HCT116 (cell line): ENCODE data around the gene UGT1A7. TPM values are rescaled to one million over a fixed set of nuclear protein-coding genes. Genes with fewer than 3 reads are reported as not detected.

ENCODE experiments used
- ATAC-seq: fragments of 200-7000 bp; cut with Tn5 transposase; 2 replicates; pipeline ENCODE4 v1.9.1; 2020; ENCODE audit warnings: mild to moderate bottlenecking, moderate library complexity
- BruUV-seq: library from RNA; stranded (reverse); fragments of 400-500 nt; replicated peaks from 2 replicates; lab custom pipeline; 2021; lab: Mats Ljungman, UMichigan
- CTCF ChIA-PET: fragments of 300-600 bp; sonication (Branson Sonifier 250); formaldehyde crosslinking; loops from one replicate; lab custom pipeline; 2021; ENCODE audit warnings: antibody characterized with exemption; lab: Charles Lee
- POLR2A ChIA-PET: fragments of 300-600, 350-600 bp; sonication (Branson Sonifier 250); formaldehyde crosslinking; loops from one replicate; lab custom pipeline; 2021; ENCODE audit warnings: antibody characterized with exemption; lab: Charles Lee
- RAD21 ChIA-PET, 2 experiments: fragments of 300-600 bp; sonication (Branson Sonifier 250); formaldehyde crosslinking; loops; one replicate each; lab custom pipeline; 2023; ENCODE audit warnings: low total read pairs in 2 of 2; ENCODE audit not compliant: uncharacterized antibody in 2 of 2, unreplicated experiment in 2 of 2, low non-redundant PET in 1 of 2; lab: Charles Lee
- DNase-seq: peaks from one replicate; pipeline ENCODE4 v3.0.0-alpha.2; 2010; ENCODE audit warnings: low read depth, low spot score
- H2AFZ ChIP-seq: fragments of 200-600 bp; shearing (Covaris generic), sonication (generic); 2 replicates; pipeline ENCODE4 v1.6.1; 2017; ENCODE audit warnings: low read depth, mixed run types, mixed read lengths, antibody characterized with exemption, low read length; ENCODE audit not compliant: poor library complexity, severe bottlenecking
- H3K27ac ChIP-seq: 2 replicates; pipeline ENCODE4 v1.5.1; 2012; ENCODE audit warnings: low read depth, low read length
- H3K27me3 ChIP-seq: fragments of 200-600 bp; sonication (generic); 2 replicates; pipeline ENCODE4 v1.6.1; 2016; ENCODE audit warnings: mixed run types, low read length, mixed read lengths; ENCODE audit not compliant: insufficient read depth
- H3K36me3 ChIP-seq, 2 experiments: fragments of 200-500 bp in 1 of 2; fragments of 200-600 bp in 1 of 2; sonication (Bioruptor generic) in 1 of 2; sonication (generic) in 1 of 2; 2 replicates each; pipeline versions ENCODE4 v1.5.1 to v1.6.1; 2014 to 2016; ENCODE audit warnings: low read length in 2 of 2, inconsistent platforms in 1 of 2, mixed read lengths in 1 of 2, mixed run types in 1 of 2; ENCODE audit not compliant: insufficient read depth in 2 of 2, control insufficient read depth in 1 of 2
- H3K4me1 ChIP-seq, 2 experiments: fragments of 200-600 bp in 1 of 2; sonication (generic) in 1 of 2; 2 replicates each; pipeline versions ENCODE4 v1.5.1 to v1.6.1; 2012 to 2017; ENCODE audit warnings: low read length in 2 of 2, inconsistent platforms in 1 of 2, mild to moderate bottlenecking in 1 of 2, mixed read lengths in 1 of 2, mixed run types in 1 of 2, moderate library complexity in 1 of 2; ENCODE audit not compliant: insufficient read depth in 2 of 2, control insufficient read depth in 1 of 2
- H3K4me2 ChIP-seq: fragments of 200-600 bp; sonication (generic); 2 replicates; pipeline ENCODE4 v1.6.1; 2017; ENCODE audit warnings: mixed run types, low read length, mixed read lengths
- H3K4me3 ChIP-seq, 2 experiments: fragments of 200-600 bp in 1 of 2; sonication (generic) in 1 of 2; replicated peaks in 1 of 2; 2 replicates each; pipeline ENCODE4 v1.5.1; 2011 to 2016; ENCODE audit warnings: low read length in 2 of 2, control low read depth in 1 of 2, low read depth in 1 of 2, mild to moderate bottlenecking in 1 of 2, mixed read lengths in 1 of 2, mixed run types in 1 of 2
- H3K79me2 ChIP-seq: fragments of 200-600 bp; sonication (generic); 2 replicates; pipeline ENCODE4 v1.6.1; 2017; ENCODE audit warnings: mild to moderate bottlenecking, mixed run types, low read length, moderate library complexity, mixed read lengths; ENCODE audit not compliant: insufficient read depth
- H3K9ac ChIP-seq: fragments of 200-600 bp; sonication (generic); 2 replicates; pipeline ENCODE4 v1.6.1; 2016; ENCODE audit warnings: low read length, mixed read lengths
- H3K9me2 ChIP-seq: fragments of 200-600 bp; sonication (generic), shearing (Covaris generic); 2 replicates; pipeline ENCODE4 v1.6.1; 2017; ENCODE audit warnings: mixed run types, mild to moderate bottlenecking, moderate library complexity; ENCODE audit not compliant: insufficient read depth
- H3K9me3 ChIP-seq, 2 experiments: fragments of 200-500 bp in 1 of 2; fragments of 200-600 bp in 1 of 2; sonication (Bioruptor generic) in 1 of 2; sonication (generic) in 1 of 2; 2 replicates each; pipeline ENCODE4 v1.6.1; 2014 to 2017; ENCODE audit warnings: low read length in 2 of 2, mixed read lengths in 2 of 2, inconsistent platforms in 1 of 2, low read depth in 1 of 2, mild to moderate bottlenecking in 1 of 2, mixed run types in 1 of 2, moderate library complexity in 1 of 2; ENCODE audit not compliant: control insufficient read depth in 1 of 2, insufficient read depth in 1 of 2
- H4K20me1 ChIP-seq: fragments of 200-600 bp; sonication (generic), shearing (Covaris generic); 2 replicates; pipeline ENCODE4 v1.6.1; 2017; ENCODE audit warnings: mixed run types, mild to moderate bottlenecking, moderate library complexity; ENCODE audit not compliant: insufficient read depth
- CBX3 ChIP-seq: IDR thresholded peaks from 2 replicates; pipeline ENCODE4 v1.6.1; 2012; ENCODE audit warnings: low read depth
- CEBPB ChIP-seq: IDR thresholded peaks from 2 replicates; pipeline ENCODE4 v1.6.1; 2012; ENCODE audit warnings: low read depth
- ELF1 ChIP-seq: IDR thresholded peaks from 2 replicates; pipeline ENCODE4 v1.6.1; 2012; ENCODE audit warnings: low read depth, borderline replicate concordance
- EZH2 ChIP-seq: fragments of 200-600 bp; sonication (generic); IDR thresholded peaks from 2 replicates; pipeline ENCODE4 v1.6.1; 2017; ENCODE audit warnings: antibody characterized with exemption, mixed run types
- EZH2phosphoT487 ChIP-seq: fragments of 200-600 bp; IDR thresholded peaks from 2 replicates; pipeline ENCODE4 v1.6.1; 2018; ENCODE audit warnings: antibody characterized with exemption, borderline replicate concordance
- FOSL1 ChIP-seq: IDR thresholded peaks from 2 replicates; pipeline ENCODE4 v1.6.1; 2012; ENCODE audit warnings: low read depth
- POLR2A ChIP-seq: IDR thresholded peaks from 2 replicates; pipeline ENCODE4 v1.7.0; 2011; ENCODE audit warnings: borderline replicate concordance; ENCODE audit not compliant: insufficient read depth, insufficient read length; ENCODE audit errors: extremely low read depth
- RAD21 ChIP-seq: IDR thresholded peaks from 2 replicates; pipeline ENCODE4 v1.6.1; 2012; ENCODE audit warnings: low read depth, mild to moderate bottlenecking
- SIN3A ChIP-seq: IDR thresholded peaks from 2 replicates; pipeline ENCODE4 v1.6.1; 2012; ENCODE audit warnings: low read depth
- SP1 ChIP-seq: IDR thresholded peaks from 2 replicates; pipeline ENCODE4 v1.6.1; 2012; ENCODE audit warnings: low read depth
- SRF ChIP-seq: IDR thresholded peaks from 2 replicates; pipeline ENCODE4 v1.6.1; 2012; ENCODE audit warnings: low read depth
- TCF7L2 ChIP-seq: IDR thresholded peaks from 2 replicates; pipeline ENCODE4 v1.7.0; 2011; ENCODE audit warnings: borderline replicate concordance, inconsistent platforms; ENCODE audit not compliant: insufficient read depth, insufficient read length; ENCODE audit errors: extremely low read depth
- YY1 ChIP-seq: IDR thresholded peaks from 2 replicates; pipeline ENCODE4 v1.6.1; 2011; ENCODE audit warnings: low read length, low read depth, moderate library complexity, mild to moderate bottlenecking; ENCODE audit not compliant: insufficient replicate concordance; ENCODE audit errors: extremely low read depth
- ZFX ChIP-seq: fragments of 450-650 bp; IDR thresholded peaks from 2 replicates; pipeline ENCODE4 v1.6.1; 2017
- ZNF274 ChIP-seq: fragments of 200-500 bp; sonication (Bioruptor generic); IDR thresholded peaks from 2 replicates; pipeline ENCODE4 v1.6.1; 2014; ENCODE audit warnings: mild to moderate bottlenecking, low read depth, low read length, inconsistent platforms
- intact Hi-C: fragments of 100-400 bp; cut with micrococcal nuclease; formaldehyde crosslinking; loops from 2 replicates; pipeline ENCODE4 v1.10.0; 2022
- total RNA-seq: library from RNA; stranded (reverse); gene quantifications from one replicate; pipeline ENCODE4 v1.2.1, GENCODE V29; 2021; ENCODE audit not compliant: unreplicated experiment
- TF ChIP-seq, protein P1 (sequence below): IDR thresholded peaks from 2 replicates; pipeline ENCODE4 v1.6.1; 2011; ENCODE audit warnings: mild to moderate bottlenecking, low read length, moderate library complexity; ENCODE audit not compliant: insufficient replicate concordance; ENCODE audit errors: extremely low read depth
- TF ChIP-seq, protein P2 (sequence below), 3 experiments: fragments of 200-600 bp in 1 of 3; sonication (generic) in 1 of 3; IDR thresholded peaks in 2 of 3; conservative IDR thresholded peaks in 1 of 3; 2 replicates each; pipeline ENCODE4 v1.5.1; 2012 to 2017; ENCODE audit warnings: low read depth in 2 of 3, low read length in 2 of 3, antibody characterized with exemption in 1 of 3, borderline replicate concordance in 1 of 3, control low read depth in 1 of 3, mild to moderate bottlenecking in 1 of 3, mixed read lengths in 1 of 3, mixed run types in 1 of 3, moderate library complexity in 1 of 3; ENCODE audit not compliant: insufficient read depth in 1 of 3

Gene UGT1A7
- total RNA-seq, 1 experiment from 2014 or later: not detected

DNA sequence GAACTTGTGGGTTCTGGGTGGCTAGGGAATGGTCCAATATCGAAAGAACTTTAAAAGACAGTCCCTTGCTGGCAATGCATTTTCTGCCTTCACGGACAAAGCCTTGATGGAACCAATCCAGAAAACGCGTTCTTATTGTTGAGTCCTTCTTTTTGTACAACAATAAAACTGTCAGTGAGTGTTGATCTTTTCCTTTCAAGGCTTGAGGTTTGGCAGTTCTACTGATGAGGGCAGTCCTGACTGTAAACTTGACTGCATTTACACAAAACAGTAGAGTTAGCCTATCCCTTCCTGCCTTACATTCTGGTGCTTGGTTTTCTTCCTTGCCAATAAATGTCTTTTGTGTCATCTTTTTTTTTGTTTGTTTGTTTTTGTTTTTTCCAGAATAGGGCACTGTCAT lies 2.5 kb upstream of the UGT1A7 start:
- ATAC-seq: no peak
- RAD21 ChIA-PET: no interaction called here
- Histone ChIP-seq H3K9me2 (no peaks in the 10 kb centered on the region), H3K4me1 (no peaks in the 10 kb centered on the region)
- POLR2A ChIA-PET: no interaction called here
- no TSS peak for BruUV-seq
- no peak for TF ChIP-seq POLR2A
- TF ChIP-seq SIN3A: no peak
- no peak for TF ChIP-seq FOSL1
- TF ChIP-seq, protein P1, sequence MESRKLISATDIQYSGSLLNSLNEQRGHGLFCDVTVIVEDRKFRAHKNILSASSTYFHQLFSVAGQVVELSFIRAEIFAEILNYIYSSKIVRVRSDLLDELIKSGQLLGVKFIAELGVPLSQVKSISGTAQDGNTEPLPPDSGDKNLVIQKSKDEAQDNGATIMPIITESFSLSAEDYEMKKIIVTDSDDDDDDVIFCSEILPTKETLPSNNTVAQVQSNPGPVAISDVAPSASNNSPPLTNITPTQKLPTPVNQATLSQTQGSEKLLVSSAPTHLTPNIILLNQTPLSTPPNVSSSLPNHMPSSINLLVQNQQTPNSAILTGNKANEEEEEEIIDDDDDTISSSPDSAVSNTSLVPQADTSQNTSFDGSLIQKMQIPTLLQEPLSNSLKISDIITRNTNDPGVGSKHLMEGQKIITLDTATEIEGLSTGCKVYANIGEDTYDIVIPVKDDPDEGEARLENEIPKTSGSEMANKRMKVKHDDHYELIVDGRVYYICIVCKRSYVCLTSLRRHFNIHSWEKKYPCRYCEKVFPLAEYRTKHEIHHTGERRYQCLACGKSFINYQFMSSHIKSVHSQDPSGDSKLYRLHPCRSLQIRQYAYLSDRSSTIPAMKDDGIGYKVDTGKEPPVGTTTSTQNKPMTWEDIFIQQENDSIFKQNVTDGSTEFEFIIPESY: no peak
- TF ChIP-seq CBX3: no peak
- no peak for TF ChIP-seq YY1
- TF ChIP-seq CEBPB: no peak
- TF ChIP-seq SRF: no peak
- TF ChIP-seq, protein P2, sequence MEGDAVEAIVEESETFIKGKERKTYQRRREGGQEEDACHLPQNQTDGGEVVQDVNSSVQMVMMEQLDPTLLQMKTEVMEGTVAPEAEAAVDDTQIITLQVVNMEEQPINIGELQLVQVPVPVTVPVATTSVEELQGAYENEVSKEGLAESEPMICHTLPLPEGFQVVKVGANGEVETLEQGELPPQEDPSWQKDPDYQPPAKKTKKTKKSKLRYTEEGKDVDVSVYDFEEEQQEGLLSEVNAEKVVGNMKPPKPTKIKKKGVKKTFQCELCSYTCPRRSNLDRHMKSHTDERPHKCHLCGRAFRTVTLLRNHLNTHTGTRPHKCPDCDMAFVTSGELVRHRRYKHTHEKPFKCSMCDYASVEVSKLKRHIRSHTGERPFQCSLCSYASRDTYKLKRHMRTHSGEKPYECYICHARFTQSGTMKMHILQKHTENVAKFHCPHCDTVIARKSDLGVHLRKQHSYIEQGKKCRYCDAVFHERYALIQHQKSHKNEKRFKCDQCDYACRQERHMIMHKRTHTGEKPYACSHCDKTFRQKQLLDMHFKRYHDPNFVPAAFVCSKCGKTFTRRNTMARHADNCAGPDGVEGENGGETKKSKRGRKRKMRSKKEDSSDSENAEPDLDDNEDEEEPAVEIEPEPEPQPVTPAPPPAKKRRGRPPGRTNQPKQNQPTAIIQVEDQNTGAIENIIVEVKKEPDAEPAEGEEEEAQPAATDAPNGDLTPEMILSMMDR (IDR thresholded peaks at IDR 0.05 in 2 of 3, conservative IDR thresholded peaks at IDR 0.05 in 1 of 3; ENCODE audit: borderline replicate concordance in 1 of 3, insufficient read depth in 1 of 3, low read depth in 2 of 3, low read length in 2 of 3): no peak
- TF ChIP-seq ELF1: no peak
- no peak for TF ChIP-seq EZH2phosphoT487
- no peak for TF ChIP-seq ZFX
- TF ChIP-seq ZNF274: no peak
- TF ChIP-seq RAD21: no peak
- TF ChIP-seq EZH2: no peak
- no peak for TF ChIP-seq TCF7L2
- TF ChIP-seq SP1: no peak
- TF ChIP-seq, all 23 proteins: peak for 0
- Histone ChIP-seq H3K9ac (no peak overlapping the region), H2AFZ (no peak overlapping the region), H3K36me3 (no peaks in the 10 kb centered on the region), H3K9me3 (no peaks in the 10 kb centered on the region), H3K79me2 (no peaks in the 10 kb centered on the region), H3K27ac (no peak overlapping the region), H4K20me1 (no peaks in the 10 kb centered on the region), H3K4me3 (no peak overlapping the region), H3K27me3 (peaks cover 18% of the 10 kb centered on the region; the same call in 1 of the 2 replicates), H3K4me2 (no peak overlapping the region)
- DNase-seq: no peak
- intact Hi-C loops: no loop called here
- CTCF ChIA-PET: no interaction called here
